UCSD-AML1 (cell line): ENCODE measurements around the gene GALNT12.

Source experiments
- DNase-seq: peaks from one replicate; lab custom pipeline; 2025; ENCODE audit not compliant: unreplicated experiment; lab: John Stamatoyannopoulos, UW

Gene GALNT12

GRCh38 chr9:98801561-98801960, 5.9 kb upstream of the GALNT12 start:
- DNase-seq = no peak

GRCh38 chr9:98801969-98802371, 5.5 kb upstream of the GALNT12 start:
- no peak for DNase-seq

- DNase-seq = no peak
Observed at GRCh38 chr9:98804083-98804482, 3.4 kb upstream of the GALNT12 start.

GRCh38 chr9:98805506-98806272, 1.8 kb upstream of the GALNT12 start:
- DNase-seq = no peak

GRCh38 chr9:98806394-98807035, 955 bp upstream of the GALNT12 start:
- DNase-seq = no peak

GRCh38 chr9:98807814-98808195, 335 bp downstream of the GALNT12 start:
- no peak for DNase-seq

- DNase-seq = no peak
Observed at GRCh38 chr9:98808411-98808815, 943 bp downstream of the GALNT12 start.

GRCh38 chr9:98808875-98809274, 1.4 kb downstream of the GALNT12 start:
- DNase-seq = no peak

- DNase-seq = no peak
Observed at GRCh38 chr9:98809311-98810101, 2.0 kb downstream of the GALNT12 start.

GRCh38 chr9:98810102-98810842, 2.8 kb downstream of the GALNT12 start:
- no peak for DNase-seq

GRCh38 chr9:98811051-98811650, 3.7 kb downstream of the GALNT12 start:
- no peak for DNase-seq

GRCh38 chr9:98815391-98815951, 8.0 kb downstream of the GALNT12 start:
- DNase-seq = no peak

GRCh38 chr9:98818764-98819163, 11.3 kb downstream of the GALNT12 start:
- no peak for DNase-seq

GRCh38 chr9:98819231-98819630, 11.8 kb downstream of the GALNT12 start:
- DNase-seq = no peak

- DNase-seq = no peak
Observed at GRCh38 chr9:98821831-98822230, 14.4 kb downstream of the GALNT12 start.

- DNase-seq = no peak
Observed at GRCh38 chr9:98822661-98823060, 15.2 kb downstream of the GALNT12 start.

GRCh38 chr9:98823666-98824334, 16.3 kb downstream of the GALNT12 start:
- DNase-seq = no peak

GRCh38 chr9:98825414-98825813, 17.9 kb downstream of the GALNT12 start:
- no peak for DNase-seq

- DNase-seq = no peak
Observed at GRCh38 chr9:98826716-98827115, 19.2 kb downstream of the GALNT12 start.

GRCh38 chr9:98829766-98830165, 22.3 kb downstream of the GALNT12 start:
- no peak for DNase-seq
